ENCODE measurements around the gene COX15. TPM values are rescaled to one million over a fixed set of nuclear protein-coding genes. Genes with fewer than 3 reads are reported as not detected.

COX15 gene
- total and polyA plus RNA-seq, 2 of the 8 experiments (the other 6 are each of a cell fraction or from before 2014, with no cell fraction given), result 17.5 to 36.6 TPM

GRCh38 chr10:99708428-99709012, 23.4 kb downstream of the COX15 start:
- no peak overlapping the region for H3K4me2 ChIP-seq (ENCODE audit: insufficient read depth in 1 of 2, low read depth in 2 of 2, low read length in 2 of 2)
- H2AK5ac ChIP-seq (ENCODE audit: low read depth, low read length), result no peak overlapping the region
- no peak overlapping the region for H2BK20ac ChIP-seq (ENCODE audit: low read length)
- FAIRE-seq (no peak), DNase-seq (ENCODE audit: low read depth in 1 of 2, low spot score in 2 of 2) (no peak)
- no peak overlapping the region for H2BK12ac ChIP-seq (ENCODE audit: low read depth, low read length)
- no peak overlapping the region for H3K18ac ChIP-seq (ENCODE audit: extremely low read depth, low read length)
- no peaks in the 10 kb centered on the region for H3K27me3 ChIP-seq (replicated peaks in 1 of 4; ENCODE audit: control insufficient read depth in 3 of 4, extremely low read depth in 1 of 4, insufficient read depth in 3 of 4, low read length in 3 of 4)
- no peak overlapping the region for H3K4ac ChIP-seq (replicated peaks; ENCODE audit: insufficient read length, low read depth, low read length)
- POLR2A ChIA-PET (ENCODE audit: partially characterized antibody), result no interaction called here
- no peak overlapping the region for H2AFZ ChIP-seq (ENCODE audit: low read length)
- H3K4me3 ChIP-seq (ENCODE audit: extremely low read depth in 1 of 4, insufficient read depth in 2 of 4, low read depth in 3 of 4, low read length in 4 of 4), result no peak overlapping the region
- no peak overlapping the region for H3K14ac ChIP-seq (ENCODE audit: insufficient read length)
- H4K20me1 ChIP-seq (replicated peaks in 1 of 2; ENCODE audit: control insufficient read depth in 1 of 2, insufficient read depth in 2 of 2, low read length in 2 of 2), result no peaks in the 10 kb centered on the region
- CTCF ChIA-PET (ENCODE audit: partially characterized antibody), result no interaction called here
- H3K9me3 ChIP-seq (ENCODE audit: insufficient read depth in 2 of 2, low read depth in 1 of 2, low read length in 1 of 2), result no peaks in the 10 kb centered on the region
- 85% methylated on average over 1 of the region's 1 CpG; no CpG with 5 or more reads in 1 of the 2 experiments for WGBS, 2 experiments (ENCODE audit: extremely low coverage in 1 of 2, insufficient coverage in 1 of 2, insufficient read length in 1 of 2, insufficient replicate concordance in 2 of 2, low coverage in 1 of 2, low lambda C conversion rate in 2 of 2, missing lambda C conversion rate in 1 of 2)
- no peaks in the 10 kb centered on the region for H3K23me2 ChIP-seq (ENCODE audit: low read depth, low read length)
- no peak overlapping the region for H4K91ac ChIP-seq (replicated peaks; ENCODE audit: insufficient read length, low read length)
- no peaks in the 10 kb centered on the region for H3K4me1 ChIP-seq (replicated peaks in 1 of 4; ENCODE audit: control insufficient read depth in 3 of 4, insufficient read depth in 4 of 4, low read length in 3 of 4)
- H3K23ac ChIP-seq (ENCODE audit: insufficient read length), result no peak overlapping the region
- H2BK5ac ChIP-seq (ENCODE audit: low read depth, low read length), result no peak overlapping the region
- H3K9ac ChIP-seq (replicated peaks in 1 of 4; ENCODE audit: extremely low read depth in 1 of 4, low read depth in 3 of 4, low read length in 3 of 4), result no peak overlapping the region
- H3K56ac ChIP-seq (replicated peaks; ENCODE audit: insufficient read length, low read depth, low read length), result no peak overlapping the region
- H4K8ac ChIP-seq (ENCODE audit: extremely low read depth, insufficient read depth, low read length), result no peak overlapping the region
- H3K27ac ChIP-seq (ENCODE audit: low read depth, low read length), result no peak overlapping the region
- no peak overlapping the region for H4K5ac ChIP-seq (ENCODE audit: insufficient read length, low read depth, low read length)
- H3K36me3 ChIP-seq (ENCODE audit: control insufficient read depth in 2 of 4, insufficient read depth in 4 of 4, low read length in 3 of 4), result peaks cover 0 to 29% (median 7%) of the 10 kb centered on the region in 4 experiments; a peak in 5 of 8 replicates
- H3K79me1 ChIP-seq (ENCODE audit: low read depth, low read length), result no peaks in the 10 kb centered on the region
- H2BK120ac ChIP-seq (replicated peaks; ENCODE audit: low read depth, low read length), result no peak overlapping the region
- H3K79me2 ChIP-seq (ENCODE audit: control insufficient read depth in 1 of 2, insufficient read depth in 2 of 2, low read length in 2 of 2), result no peaks in the 10 kb centered on the region
- no peak overlapping the region for H2BK15ac ChIP-seq (ENCODE audit: low read length)
- no peak for TF ChIP-seq EZH2 (IDR thresholded peaks at IDR 0.05; ENCODE audit: low read depth, low read length, severe bottlenecking)
- no peak for TF ChIP-seq CTBP2 (IDR thresholded peaks at IDR 0.05; ENCODE audit: borderline replicate concordance, insufficient read depth, insufficient read length, low read length)
- no peak for TF ChIP-seq SIRT6 (IDR thresholded peaks at IDR 0.05; ENCODE audit: low read length)
- no peak for TF ChIP-seq BRCA1 (IDR thresholded peaks at IDR 0.05; ENCODE audit: low read depth, low read length)
- no peak for TF ChIP-seq TAF7 (optimal IDR thresholded peaks at IDR 0.05; ENCODE audit: borderline replicate concordance, low read depth, low read length)
- TF ChIP-seq RBBP5 (IDR thresholded peaks at IDR 0.05; ENCODE audit: borderline replicate concordance, low read depth, low read length), result no peak
- TF ChIP-seq SIN3A (conservative IDR thresholded peaks at IDR 0.05 in 1 of 2, IDR thresholded peaks at IDR 0.05 in 1 of 2; ENCODE audit: low read depth in 1 of 2, low read length in 2 of 2), result no peak
- TF ChIP-seq, protein P1, sequence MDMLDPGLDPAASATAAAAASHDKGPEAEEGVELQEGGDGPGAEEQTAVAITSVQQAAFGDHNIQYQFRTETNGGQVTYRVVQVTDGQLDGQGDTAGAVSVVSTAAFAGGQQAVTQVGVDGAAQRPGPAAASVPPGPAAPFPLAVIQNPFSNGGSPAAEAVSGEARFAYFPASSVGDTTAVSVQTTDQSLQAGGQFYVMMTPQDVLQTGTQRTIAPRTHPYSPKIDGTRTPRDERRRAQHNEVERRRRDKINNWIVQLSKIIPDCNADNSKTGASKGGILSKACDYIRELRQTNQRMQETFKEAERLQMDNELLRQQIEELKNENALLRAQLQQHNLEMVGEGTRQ (IDR thresholded peaks at IDR 0.05; ENCODE audit: low read length), result no peak
- TF ChIP-seq, protein P2, sequence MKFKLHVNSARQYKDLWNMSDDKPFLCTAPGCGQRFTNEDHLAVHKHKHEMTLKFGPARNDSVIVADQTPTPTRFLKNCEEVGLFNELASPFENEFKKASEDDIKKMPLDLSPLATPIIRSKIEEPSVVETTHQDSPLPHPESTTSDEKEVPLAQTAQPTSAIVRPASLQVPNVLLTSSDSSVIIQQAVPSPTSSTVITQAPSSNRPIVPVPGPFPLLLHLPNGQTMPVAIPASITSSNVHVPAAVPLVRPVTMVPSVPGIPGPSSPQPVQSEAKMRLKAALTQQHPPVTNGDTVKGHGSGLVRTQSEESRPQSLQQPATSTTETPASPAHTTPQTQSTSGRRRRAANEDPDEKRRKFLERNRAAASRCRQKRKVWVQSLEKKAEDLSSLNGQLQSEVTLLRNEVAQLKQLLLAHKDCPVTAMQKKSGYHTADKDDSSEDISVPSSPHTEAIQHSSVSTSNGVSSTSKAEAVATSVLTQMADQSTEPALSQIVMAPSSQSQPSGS (IDR thresholded peaks at IDR 0.05; ENCODE audit: low read length), result no peak
- no peak for TF ChIP-seq SP1 (IDR thresholded peaks at IDR 0.05; ENCODE audit: low read depth, low read length)
- TF ChIP-seq SIX5 (IDR thresholded peaks at IDR 0.05; ENCODE audit: low read depth, low read length), result no peak
